AG09309 (cell line): ENCODE data around the gene TCEA3.
A peak's percentile ranks its signal among the peaks of the same experiment; 100 is the strongest.

Source experiments
- DNase-seq: peaks from one replicate; pipeline ENCODE4 v3.0.0-alpha.2; 2010; ENCODE audit warnings: low read depth
- H3K4me3 ChIP-seq: 2 replicates; pipeline ENCODE4 v1.5.1; 2011; ENCODE audit warnings: mild to moderate bottlenecking, low read depth, low read length, moderate library complexity; ENCODE audit not compliant: control insufficient read depth
- TF ChIP-seq, protein P1 (sequence below): IDR thresholded peaks from 2 replicates; pipeline ENCODE4 v1.5.1; 2011; ENCODE audit warnings: mild to moderate bottlenecking, low read depth, low read length, inconsistent platforms; ENCODE audit not compliant: insufficient read depth, control insufficient read depth; ENCODE audit errors: missing control alignments

TCEA3 gene

GRCh38 chr1:23371987-23372880 lies 52.3 kb downstream of the TCEA3 start:
- TF ChIP-seq, protein P1, sequence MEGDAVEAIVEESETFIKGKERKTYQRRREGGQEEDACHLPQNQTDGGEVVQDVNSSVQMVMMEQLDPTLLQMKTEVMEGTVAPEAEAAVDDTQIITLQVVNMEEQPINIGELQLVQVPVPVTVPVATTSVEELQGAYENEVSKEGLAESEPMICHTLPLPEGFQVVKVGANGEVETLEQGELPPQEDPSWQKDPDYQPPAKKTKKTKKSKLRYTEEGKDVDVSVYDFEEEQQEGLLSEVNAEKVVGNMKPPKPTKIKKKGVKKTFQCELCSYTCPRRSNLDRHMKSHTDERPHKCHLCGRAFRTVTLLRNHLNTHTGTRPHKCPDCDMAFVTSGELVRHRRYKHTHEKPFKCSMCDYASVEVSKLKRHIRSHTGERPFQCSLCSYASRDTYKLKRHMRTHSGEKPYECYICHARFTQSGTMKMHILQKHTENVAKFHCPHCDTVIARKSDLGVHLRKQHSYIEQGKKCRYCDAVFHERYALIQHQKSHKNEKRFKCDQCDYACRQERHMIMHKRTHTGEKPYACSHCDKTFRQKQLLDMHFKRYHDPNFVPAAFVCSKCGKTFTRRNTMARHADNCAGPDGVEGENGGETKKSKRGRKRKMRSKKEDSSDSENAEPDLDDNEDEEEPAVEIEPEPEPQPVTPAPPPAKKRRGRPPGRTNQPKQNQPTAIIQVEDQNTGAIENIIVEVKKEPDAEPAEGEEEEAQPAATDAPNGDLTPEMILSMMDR: no peak
- no peak overlapping the region for H3K4me3 ChIP-seq
- DNase-seq: no peak

- DNase-seq: no peak
- TF ChIP-seq, protein P1: no peak
- H3K4me3 ChIP-seq: no peak overlapping the region; the same call in 1 of the 2 replicates
Observed at GRCh38 chr1:23370709-23371584, 53.6 kb downstream of the TCEA3 start.

DNA sequence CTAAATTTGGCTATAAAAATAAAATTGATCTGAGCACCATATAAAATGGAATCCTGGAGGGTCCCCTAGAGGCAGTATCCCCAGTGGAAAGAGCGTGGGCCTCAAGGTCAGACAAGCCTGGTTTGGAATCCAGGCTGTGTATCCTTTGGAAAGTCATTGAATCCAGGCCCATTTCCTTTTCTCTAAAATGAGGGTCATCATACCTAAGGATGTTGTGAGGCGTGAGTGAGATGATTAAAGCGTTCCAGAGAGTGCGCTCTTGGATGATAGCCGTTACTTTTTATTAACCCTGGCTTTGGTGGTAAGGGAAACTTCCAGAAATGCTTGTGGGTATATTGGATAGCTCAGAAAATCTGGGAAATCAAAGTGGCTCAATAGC lies 54.2 kb downstream of the TCEA3 start:
- H3K4me3 ChIP-seq: peak overlapping the region; percentile 80

DNA sequence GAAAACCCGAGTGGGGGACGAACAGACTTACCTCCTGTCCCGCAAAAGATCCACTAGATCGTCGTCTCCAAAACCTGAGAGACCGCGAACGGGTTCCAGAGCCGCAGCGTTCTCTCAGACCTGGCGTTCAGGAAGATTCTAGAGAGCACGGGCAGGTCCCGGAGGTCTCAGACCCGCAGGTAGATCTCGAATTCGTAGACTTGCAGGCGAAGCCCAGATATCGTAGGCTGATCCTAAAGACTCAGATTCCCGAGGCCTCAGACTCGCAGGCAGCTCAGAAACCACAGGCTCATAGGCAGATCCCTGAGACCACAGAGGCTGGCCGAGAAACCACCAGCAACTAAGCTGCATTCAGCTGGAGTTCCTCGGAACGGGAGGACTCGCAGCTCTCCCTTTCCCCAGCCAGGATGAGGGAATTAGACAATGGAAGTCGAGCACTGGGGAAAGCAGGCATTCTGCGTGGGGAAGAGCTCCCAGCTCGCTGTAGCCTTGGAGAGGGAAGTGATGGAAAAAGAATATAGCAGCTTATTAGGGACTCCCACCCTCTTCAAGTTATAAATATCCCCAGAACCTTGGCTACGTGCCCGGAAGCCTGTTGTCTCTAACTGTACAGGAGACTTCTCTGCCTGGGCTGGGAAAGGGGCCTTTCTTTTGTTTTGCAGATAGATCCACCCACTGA lies 55.1 kb downstream of the TCEA3 start, which contains the start of gene ZNF436:
Gene ZNF436, minus strand, starts transcription at position 502 of the 679 bp plus-strand sequence. CDS start 1,831 bp downstream, outside the sequence.
- peak; percentile 50 for DNase-seq
- TF ChIP-seq, protein P1: no peak
- H3K4me3 ChIP-seq: peak within 1 kb of the TSS; percentile 80

More for the DNA sequence above, 54.2 kb downstream of the TCEA3 start:
- TF ChIP-seq, protein P1: no peak
- DNase-seq: no peak

DNA sequence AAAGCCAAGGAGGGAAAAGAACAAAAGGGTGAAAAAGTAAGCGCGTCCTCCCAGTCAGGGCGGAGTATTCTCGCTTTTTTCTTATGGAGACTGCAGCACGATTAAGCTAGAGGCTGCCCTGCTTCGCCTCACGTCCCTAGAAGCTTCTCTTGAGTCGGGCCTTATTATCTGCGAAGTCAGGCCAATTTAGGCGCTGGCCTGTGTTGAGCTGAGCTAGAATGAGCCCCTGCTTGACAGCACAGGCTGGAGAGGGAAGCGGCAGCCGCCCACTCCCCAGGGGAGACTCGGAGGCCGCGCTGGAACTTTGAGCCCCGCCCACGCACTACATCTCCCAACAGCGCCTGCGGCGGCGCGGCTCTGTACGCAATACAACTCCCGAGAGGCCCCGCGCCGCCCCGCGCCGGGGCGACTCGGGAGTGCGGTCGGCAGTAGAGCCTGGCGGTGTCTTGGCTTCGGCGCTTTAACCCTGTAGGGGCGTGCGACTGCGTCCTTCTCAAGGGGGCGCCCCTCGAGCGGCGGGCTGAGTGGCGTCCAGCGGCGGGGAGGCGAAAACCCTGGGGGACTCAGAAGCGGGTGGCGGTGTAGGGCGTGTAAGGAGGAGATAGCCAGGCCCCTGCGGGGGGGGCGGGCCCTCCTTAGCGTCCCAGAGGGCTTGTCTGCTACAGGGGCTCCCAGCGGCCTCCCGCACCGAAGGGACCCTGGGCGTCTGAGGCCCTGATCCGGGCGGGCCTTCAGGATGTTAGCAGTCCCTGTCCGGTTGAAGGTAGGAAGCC lies 55.8 kb downstream of the TCEA3 start:
- TF ChIP-seq, protein P1: no peak
- H3K4me3 ChIP-seq: peak overlapping the region; percentile 80
- DNase-seq: peak; percentile 67
